ENCODE data around the gene CCDC51. TPM values are rescaled to one million over a fixed set of nuclear protein-coding genes. Genes with fewer than 3 reads are reported as not detected.

Gene CCDC51
- polyA plus RNA-seq, 4 donors: 11.1 to 22.6 (median 21.7) TPM

- Histone ChIP-seq H3K36me3 (ENCODE audit: control insufficient read depth in 3 of 3, insufficient read depth in 2 of 3, low read depth in 1 of 3, low read length in 3 of 3) (peaks cover 0 to 68% (median 0%) of the 10 kb centered on the region in 3 donors), H3K27ac (ENCODE audit: low read depth in 1 of 3, low read length in 2 of 3) (peak overlapping the region; percentile 8 to 56 (median 51)), H3K27me3 (ENCODE audit: control insufficient read depth in 3 of 3, insufficient read depth in 3 of 3, low read length in 3 of 3) (no peaks in the 10 kb centered on the region), H3K4me1 (ENCODE audit: control insufficient read depth in 3 of 3, insufficient read depth in 2 of 3, low read depth in 1 of 3, low read length in 2 of 3) (peaks cover 16 to 64% (median 17%) of the 10 kb centered on the region in 3 donors), H3K4me3 (ENCODE audit: low read depth in 1 of 3, low read length in 3 of 3) (no peak overlapping the region), H3K9me3 (ENCODE audit: control insufficient read depth in 2 of 2, insufficient read depth in 1 of 2, low read depth in 1 of 2, low read length in 1 of 2) (no peaks in the 10 kb centered on the region)
- DNase-seq: peak; percentile 55 to 84
- WGBS, 3 donors: 5 to 53% (median 39%) methylated on average over 8 of the region's 8 CpGs
- no peak for FAIRE-seq
Observed at GRCh38 chr3:48468329-48468731, 28.4 kb upstream of the CCDC51 start.

DNA sequence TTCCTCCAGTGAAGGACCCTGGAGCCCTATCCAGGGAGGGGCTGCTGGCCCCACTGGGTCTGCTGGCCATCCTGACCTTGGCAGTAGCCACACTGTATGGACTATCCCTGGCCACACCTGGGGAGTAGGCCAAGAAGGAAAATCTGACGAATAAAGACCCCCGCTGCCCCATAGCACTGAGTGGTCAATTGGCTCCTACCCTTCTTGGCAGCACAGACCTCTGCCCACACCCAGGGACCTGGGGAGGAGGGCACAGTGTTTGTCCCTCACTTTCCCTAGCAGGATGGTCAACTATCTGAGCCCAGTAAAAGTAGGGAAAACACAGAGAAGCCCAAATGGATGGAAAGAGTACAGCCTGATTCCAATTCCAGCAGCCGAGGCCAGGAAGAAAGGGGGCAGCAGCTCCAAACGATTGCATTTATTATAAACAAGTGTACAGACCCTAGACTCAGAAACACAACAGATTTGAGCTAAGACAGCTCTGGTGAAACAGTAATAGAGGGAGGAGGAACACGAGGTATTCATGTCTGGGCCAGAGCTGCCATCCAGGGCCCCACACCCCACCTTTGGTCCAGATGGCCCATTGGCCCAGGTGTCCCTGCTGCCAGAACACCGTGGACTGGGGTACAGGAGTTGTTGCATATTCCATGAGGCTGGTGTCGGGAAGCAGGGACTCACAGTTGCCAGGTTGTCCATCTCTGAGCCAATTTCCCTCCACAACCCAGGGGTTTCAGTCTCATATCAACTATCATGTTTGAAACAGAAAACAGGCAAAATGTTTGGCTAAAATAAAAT is 27.8 kb upstream of the CCDC51 start:
- peaks cover 16 to 62% (median 16%) of the 10 kb centered on the region in 3 donors for H3K4me1 ChIP-seq (ENCODE audit: control insufficient read depth in 3 of 3, insufficient read depth in 2 of 3, low read depth in 1 of 3, low read length in 2 of 3)
- DNase-seq: no peak
- H3K36me3 ChIP-seq (ENCODE audit: control insufficient read depth in 3 of 3, insufficient read depth in 2 of 3, low read depth in 1 of 3, low read length in 3 of 3): peaks cover 0 to 74% (median 0%) of the 10 kb centered on the region in 3 donors
- peak overlapping the region; percentile 56 to 98 (median 96) for H3K27ac ChIP-seq (ENCODE audit: low read depth in 1 of 3, low read length in 2 of 3)
- H3K9me3 ChIP-seq (ENCODE audit: control insufficient read depth in 2 of 2, insufficient read depth in 1 of 2, low read depth in 1 of 2, low read length in 1 of 2): no peaks in the 10 kb centered on the region
- no peaks in the 10 kb centered on the region for H3K27me3 ChIP-seq (ENCODE audit: control insufficient read depth in 3 of 3, insufficient read depth in 3 of 3, low read length in 3 of 3)
- 49 to 56% (median 52%) methylated on average over 7 of the region's 7 CpGs for WGBS, 3 donors
- H3K4me3 ChIP-seq (ENCODE audit: low read depth in 1 of 3, low read length in 3 of 3): no peak overlapping the region
- no peak for FAIRE-seq

- 59 to 74% (median 65%) methylated on average over 9 of the region's 9 CpGs for WGBS, 3 donors
- peak overlapping the region; percentile 96 to 98 (median 98) for H3K27ac ChIP-seq (ENCODE audit: low read depth in 1 of 3, low read length in 2 of 3)
- peak overlapping the region; percentile 52 to 70 (median 53) for H3K4me3 ChIP-seq (ENCODE audit: low read depth in 1 of 3, low read length in 3 of 3)
- FAIRE-seq (no peak), DNase-seq (no peak)
- no peaks in the 10 kb centered on the region for H3K27me3 ChIP-seq (ENCODE audit: control insufficient read depth in 3 of 3, insufficient read depth in 3 of 3, low read length in 3 of 3)
- H3K9me3 ChIP-seq (ENCODE audit: control insufficient read depth in 2 of 2, insufficient read depth in 1 of 2, low read depth in 1 of 2, low read length in 1 of 2): no peaks in the 10 kb centered on the region
- H3K4me1 ChIP-seq (ENCODE audit: control insufficient read depth in 3 of 3, insufficient read depth in 2 of 3, low read depth in 1 of 3, low read length in 2 of 3): peaks cover 16 to 62% (median 16%) of the 10 kb centered on the region in 3 donors
- H3K36me3 ChIP-seq (ENCODE audit: control insufficient read depth in 3 of 3, insufficient read depth in 2 of 3, low read depth in 1 of 3, low read length in 3 of 3): peaks cover 0 to 74% (median 0%) of the 10 kb centered on the region in 3 donors
Observed at GRCh38 chr3:48467110-48467454, 27.2 kb upstream of the CCDC51 start.

DNA sequence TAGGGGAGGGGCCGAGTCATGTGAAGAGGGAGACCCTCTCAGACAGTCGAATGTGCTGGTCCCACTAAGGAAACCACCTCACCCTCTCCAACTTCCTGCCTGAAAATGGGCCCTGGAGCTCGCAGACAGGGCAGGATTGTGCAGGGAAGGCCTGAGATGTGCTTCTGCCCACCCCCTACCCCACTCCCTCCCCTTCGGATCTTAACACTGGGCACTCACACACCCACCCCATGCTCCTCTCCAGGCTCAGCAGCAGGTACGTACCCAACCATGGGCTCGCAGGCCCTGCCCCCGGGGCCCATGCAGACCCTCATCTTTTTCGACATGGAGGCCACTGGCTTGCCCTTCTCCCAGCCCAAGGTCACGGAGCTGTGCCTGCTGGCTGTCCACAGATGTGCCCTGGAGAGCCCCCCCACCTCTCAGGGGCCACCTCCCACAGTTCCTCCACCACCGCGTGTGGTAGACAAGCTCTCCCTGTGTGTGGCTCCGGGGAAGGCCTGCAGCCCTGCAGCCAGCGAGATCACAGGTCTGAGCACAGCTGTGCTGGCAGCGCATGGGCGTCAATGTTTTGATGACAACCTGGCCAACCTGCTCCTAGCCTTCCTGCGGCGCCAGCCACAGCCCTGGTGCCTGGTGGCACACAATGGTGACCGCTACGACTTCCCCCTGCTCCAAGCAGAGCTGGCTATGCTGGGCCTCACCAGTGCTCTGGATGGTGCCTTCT is 26.6 kb upstream of the CCDC51 start:
- WGBS, 3 donors: 6 to 19% (median 6%) methylated on average over 19 of the region's 19 CpGs
- Histone ChIP-seq H3K27me3 (ENCODE audit: control insufficient read depth in 3 of 3, insufficient read depth in 3 of 3, low read length in 3 of 3) (no peaks in the 10 kb centered on the region), H3K36me3 (ENCODE audit: control insufficient read depth in 3 of 3, insufficient read depth in 2 of 3, low read depth in 1 of 3, low read length in 3 of 3) (peaks cover 0 to 77% (median 0%) of the 10 kb centered on the region in 3 donors), H3K4me3 (ENCODE audit: low read depth in 1 of 3, low read length in 3 of 3) (peak overlapping the region; percentile 52 to 70 (median 53)), H3K9me3 (ENCODE audit: control insufficient read depth in 2 of 2, insufficient read depth in 1 of 2, low read depth in 1 of 2, low read length in 1 of 2) (no peaks in the 10 kb centered on the region), H3K4me1 (ENCODE audit: control insufficient read depth in 3 of 3, insufficient read depth in 2 of 3, low read depth in 1 of 3, low read length in 2 of 3) (peaks cover 14 to 56% (median 16%) of the 10 kb centered on the region in 3 donors), H3K27ac (ENCODE audit: low read depth in 1 of 3, low read length in 2 of 3) (peak overlapping the region; percentile 96 to 98 (median 98))
- peak in 1 of 2 donors; percentile 29 for DNase-seq
- no peak for FAIRE-seq

DNA sequence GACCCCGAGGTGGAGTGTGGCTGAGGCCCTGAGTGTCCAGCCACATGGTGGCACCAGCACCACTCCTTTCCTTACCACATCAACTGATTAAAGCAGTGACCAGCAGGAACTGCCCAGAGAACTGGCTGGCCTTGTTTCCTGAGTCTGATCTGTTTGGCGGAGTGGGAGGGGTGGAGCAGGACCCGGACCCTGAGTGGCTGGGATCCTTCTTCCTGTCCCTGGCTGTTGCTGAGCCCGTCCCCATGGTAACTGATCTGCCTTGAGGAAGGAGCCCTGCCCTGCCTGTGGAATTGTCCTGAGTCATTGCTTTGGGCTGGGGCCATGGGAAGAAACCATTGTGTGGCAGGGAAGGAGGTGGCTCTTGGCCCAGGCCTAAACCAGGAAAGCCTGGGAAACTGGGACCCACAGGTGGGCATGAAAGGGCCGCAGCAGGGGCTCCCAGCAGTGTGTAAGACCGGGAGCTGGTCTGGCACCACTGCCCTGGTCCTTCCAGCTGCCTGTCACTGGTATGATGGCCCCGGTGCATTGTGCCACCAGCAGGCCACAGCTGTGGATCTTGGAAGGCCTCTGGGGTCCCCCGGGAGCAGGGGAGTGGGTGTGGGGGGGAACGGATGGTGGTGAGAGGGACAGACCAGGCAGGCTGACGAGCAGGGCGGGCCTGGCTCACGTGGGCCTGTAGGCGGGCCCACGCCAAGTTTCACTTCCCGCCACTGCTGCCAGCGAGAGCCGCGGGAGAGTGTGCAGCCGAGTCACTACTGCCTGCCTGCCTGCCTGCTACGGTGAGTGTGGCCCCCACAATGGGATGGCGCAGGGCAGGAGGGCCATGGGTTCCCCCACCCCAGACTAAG is 25.8 kb upstream of the CCDC51 start:
- Histone ChIP-seq H3K9me3 (ENCODE audit: control insufficient read depth in 2 of 2, insufficient read depth in 1 of 2, low read depth in 1 of 2, low read length in 1 of 2) (no peaks in the 10 kb centered on the region), H3K36me3 (ENCODE audit: control insufficient read depth in 3 of 3, insufficient read depth in 2 of 3, low read depth in 1 of 3, low read length in 3 of 3) (peaks cover 0 to 80% (median 0%) of the 10 kb centered on the region in 3 donors), H3K4me1 (ENCODE audit: control insufficient read depth in 3 of 3, insufficient read depth in 2 of 3, low read depth in 1 of 3, low read length in 2 of 3) (peaks cover 14 to 51% (median 16%) of the 10 kb centered on the region in 3 donors), H3K4me3 (ENCODE audit: low read depth in 1 of 3, low read length in 3 of 3) (peak overlapping the region; percentile 52 to 70 (median 53)), H3K27ac (ENCODE audit: low read depth in 1 of 3, low read length in 2 of 3) (peak overlapping the region; percentile 96 to 98 (median 98)), H3K27me3 (ENCODE audit: control insufficient read depth in 3 of 3, insufficient read depth in 3 of 3, low read length in 3 of 3) (no peaks in the 10 kb centered on the region)
- WGBS, 3 donors: 2 to 3% (median 2%) methylated on average over 18 to 21 of the region's 21 CpGs
- no peak for FAIRE-seq
- DNase-seq: peak; percentile 97 to 99

DNA sequence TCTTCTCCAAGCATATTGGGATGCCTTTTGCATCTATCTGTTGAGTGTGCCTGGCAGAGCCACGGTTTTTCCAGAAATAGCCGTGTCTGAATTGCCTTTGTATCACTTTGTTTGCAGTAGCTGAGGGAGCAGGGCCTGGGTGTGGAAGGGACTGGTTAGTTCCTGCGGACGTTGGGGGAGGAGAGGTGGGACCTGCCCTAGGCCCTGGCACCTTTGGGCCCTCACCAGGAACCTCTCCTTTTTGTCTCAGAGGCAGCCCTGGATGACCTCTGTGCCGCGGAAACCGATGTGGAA is 25.3 kb upstream of the CCDC51 start:
- H3K4me1 ChIP-seq (ENCODE audit: control insufficient read depth in 3 of 3, insufficient read depth in 2 of 3, low read depth in 1 of 3, low read length in 2 of 3): peaks cover 13 to 45% (median 14%) of the 10 kb centered on the region in 3 donors
- DNase-seq (no peak), FAIRE-seq (no peak)
- no peaks in the 10 kb centered on the region for H3K27me3 ChIP-seq (ENCODE audit: control insufficient read depth in 3 of 3, insufficient read depth in 3 of 3, low read length in 3 of 3)
- no peaks in the 10 kb centered on the region for H3K9me3 ChIP-seq (ENCODE audit: control insufficient read depth in 2 of 2, insufficient read depth in 1 of 2, low read depth in 1 of 2, low read length in 1 of 2)
- peaks cover 0 to 80% (median 2%) of the 10 kb centered on the region in 3 donors for H3K36me3 ChIP-seq (ENCODE audit: control insufficient read depth in 3 of 3, insufficient read depth in 2 of 3, low read depth in 1 of 3, low read length in 3 of 3)
- 17 to 47% (median 24%) methylated on average over 7 of the region's 7 CpGs for WGBS, 3 donors
- no peak overlapping the region for H3K4me3 ChIP-seq (ENCODE audit: low read depth in 1 of 3, low read length in 3 of 3)
- peak overlapping the region; percentile 96 to 98 (median 98) for H3K27ac ChIP-seq (ENCODE audit: low read depth in 1 of 3, low read length in 2 of 3)

- DNase-seq: no peak
Observed at GRCh38 chr3:48464713-48465221, 24.8 kb upstream of the CCDC51 start.

GRCh38 chr3:48463703-48464102 is 23.8 kb upstream of the CCDC51 start:
- no peak for FAIRE-seq
- Histone ChIP-seq H3K27ac (ENCODE audit: low read depth in 1 of 3, low read length in 2 of 3) (no peak overlapping the region), H3K4me1 (ENCODE audit: control insufficient read depth in 3 of 3, insufficient read depth in 2 of 3, low read depth in 1 of 3, low read length in 2 of 3) (peaks cover 8 to 37% (median 9%) of the 10 kb centered on the region in 3 donors), H3K4me3 (ENCODE audit: low read depth in 1 of 3, low read length in 3 of 3) (no peak overlapping the region), H3K27me3 (ENCODE audit: control insufficient read depth in 3 of 3, insufficient read depth in 3 of 3, low read length in 3 of 3) (no peaks in the 10 kb centered on the region), H3K36me3 (ENCODE audit: control insufficient read depth in 3 of 3, insufficient read depth in 2 of 3, low read depth in 1 of 3, low read length in 3 of 3) (peaks cover 2 to 75% (median 10%) of the 10 kb centered on the region in 3 donors), H3K9me3 (ENCODE audit: control insufficient read depth in 2 of 2, insufficient read depth in 1 of 2, low read depth in 1 of 2, low read length in 1 of 2) (no peaks in the 10 kb centered on the region)
- no peak for DNase-seq
- WGBS, 3 donors: 82 to 93% (median 83%) methylated on average over 9 of the region's 9 CpGs

More at GRCh38 chr3:48464713-48465221, 24.8 kb upstream of the CCDC51 start:
- Histone ChIP-seq H3K9me3 (ENCODE audit: control insufficient read depth in 2 of 2, insufficient read depth in 1 of 2, low read depth in 1 of 2, low read length in 1 of 2) (no peaks in the 10 kb centered on the region), H3K4me3 (ENCODE audit: low read depth in 1 of 3, low read length in 3 of 3) (no peak overlapping the region), H3K4me1 (ENCODE audit: control insufficient read depth in 3 of 3, insufficient read depth in 2 of 3, low read depth in 1 of 3, low read length in 2 of 3) (peaks cover 12 to 41% (median 14%) of the 10 kb centered on the region in 3 donors), H3K27me3 (ENCODE audit: control insufficient read depth in 3 of 3, insufficient read depth in 3 of 3, low read length in 3 of 3) (no peaks in the 10 kb centered on the region), H3K36me3 (ENCODE audit: control insufficient read depth in 3 of 3, insufficient read depth in 2 of 3, low read depth in 1 of 3, low read length in 3 of 3) (peaks cover 0 to 80% (median 5%) of the 10 kb centered on the region in 3 donors), H3K27ac (ENCODE audit: low read depth in 1 of 3, low read length in 2 of 3) (peak overlapping the region; percentile 96 to 98 (median 98))
- FAIRE-seq: no peak
- WGBS, 3 donors: 93 to 95% (median 94%) methylated on average over 17 of the region's 17 CpGs
